Trophoblast cell (in vitro differentiated cells and primary cell): Measurements from ENCODE around the gene CFAP70.
A peak's percentile ranks its signal among the peaks of the same experiment; 100 is the strongest.

Source experiments
- DNase-seq, 2 donors: peaks; one replicate each; pipeline ENCODE4 v3.0.0-alpha.2; 2016
- H2AFZ ChIP-seq: 2 replicates; pipeline ENCODE4 v1.6.1; 2013; ENCODE audit warnings: low read length, moderate library complexity, mild to moderate bottlenecking; ENCODE audit not compliant: insufficient read depth, poor library complexity
- H2AK5ac ChIP-seq: 2 replicates; pipeline ENCODE4 v1.6.1; 2013; ENCODE audit warnings: mild to moderate bottlenecking, low read length
- H2BK120ac ChIP-seq: 2 replicates; pipeline ENCODE4 v1.6.1; 2013; ENCODE audit warnings: low read length, mild to moderate bottlenecking, moderate library complexity; ENCODE audit not compliant: insufficient read depth, poor library complexity
- H2BK12ac ChIP-seq: 2 replicates; pipeline ENCODE4 v1.6.1; 2013; ENCODE audit warnings: mild to moderate bottlenecking, low read length, moderate library complexity
- H2BK5ac ChIP-seq: 2 replicates; pipeline ENCODE4 v1.6.1; 2013; ENCODE audit warnings: low read length, low read depth, moderate library complexity, mild to moderate bottlenecking; ENCODE audit not compliant: poor library complexity
- H3K14ac ChIP-seq: 2 replicates; pipeline ENCODE4 v1.6.1; 2013; ENCODE audit warnings: mild to moderate bottlenecking, low read length
- H3K18ac ChIP-seq: 2 replicates; pipeline ENCODE4 v1.6.1; 2013; ENCODE audit warnings: mild to moderate bottlenecking, low read length
- H3K23ac ChIP-seq: 2 replicates; pipeline ENCODE4 v1.6.1; 2013; ENCODE audit warnings: low read length
- H3K27ac ChIP-seq: 2 replicates; pipeline ENCODE4 v1.5.1; 2013; ENCODE audit warnings: low read depth, mild to moderate bottlenecking, inconsistent platforms, low read length, moderate library complexity
- H3K27me3 ChIP-seq: 2 replicates; pipeline ENCODE4 v1.6.1; 2013; ENCODE audit warnings: inconsistent platforms, mild to moderate bottlenecking, low read length, moderate library complexity; ENCODE audit not compliant: insufficient read depth
- H3K36me3 ChIP-seq, 2 experiments: 1 replicate in 1 of 2; 2 replicates in 1 of 2; pipeline ENCODE4 v1.6.1; 2013; ENCODE audit warnings: low read length in 2 of 2, mild to moderate bottlenecking in 2 of 2, moderate library complexity in 1 of 2; ENCODE audit not compliant: insufficient read depth in 2 of 2, control insufficient read depth in 1 of 2
- H3K4ac ChIP-seq: 2 replicates; pipeline ENCODE4 v1.6.1; 2013; ENCODE audit warnings: low read depth, mild to moderate bottlenecking, low read length, moderate library complexity
- H3K4me1 ChIP-seq, 2 experiments: 1 replicate in 1 of 2; 2 replicates in 1 of 2; pipeline ENCODE4 v1.6.1; 2013; ENCODE audit warnings: low read length in 2 of 2, mild to moderate bottlenecking in 2 of 2, moderate library complexity in 1 of 2; ENCODE audit not compliant: insufficient read depth in 2 of 2, control insufficient read depth in 1 of 2
- H3K4me2 ChIP-seq: 2 replicates; pipeline ENCODE4 v1.6.1; 2013; ENCODE audit warnings: inconsistent platforms, mild to moderate bottlenecking, low read length, moderate library complexity
- H3K4me3 ChIP-seq: 2 replicates; pipeline ENCODE4 v1.5.1; 2013; ENCODE audit warnings: mild to moderate bottlenecking, low read depth, low read length, inconsistent platforms
- H3K79me1 ChIP-seq: one replicate; pipeline ENCODE4 v1.6.1; 2013; ENCODE audit warnings: low read length
- H3K79me2 ChIP-seq: 2 replicates; pipeline ENCODE4 v1.6.1; 2013; ENCODE audit warnings: low read length, mild to moderate bottlenecking; ENCODE audit not compliant: control insufficient read depth, insufficient read depth, poor library complexity
- H3K9ac ChIP-seq: 2 replicates; pipeline ENCODE4 v1.6.1; 2013; ENCODE audit warnings: mild to moderate bottlenecking, low read length
- H3K9me3 ChIP-seq: 2 replicates; pipeline ENCODE4 v1.6.1; 2013; ENCODE audit warnings: low read depth, mild to moderate bottlenecking, control low read depth, inconsistent platforms, low read length; ENCODE audit not compliant: insufficient read depth
- H4K12ac ChIP-seq: 2 replicates; pipeline ENCODE4 v1.6.1; 2013; ENCODE audit warnings: low read depth, mild to moderate bottlenecking, low read length, moderate library complexity
- H4K8ac ChIP-seq: 2 replicates; pipeline ENCODE4 v1.6.1; 2013; ENCODE audit warnings: low read depth, mild to moderate bottlenecking, low read length, moderate library complexity
- H4K91ac ChIP-seq: one replicate; pipeline ENCODE4 v1.6.1; 2013; ENCODE audit warnings: low read depth, mild to moderate bottlenecking, low read length, moderate library complexity
- WGBS: extraction: QIAGEN DNeasy Blood & Tissue Kit; methylation state at CpG from one replicate; pipeline ENCODE4 v1.1.7; 2013; ENCODE audit warnings: missing lambda C conversion rate; ENCODE audit not compliant: insufficient read length, insufficient coverage; ENCODE audit errors: extremely low coverage; 5-methylcytosine and 5-hydroxymethylcytosine counted together

Gene CFAP70

GRCh38 chr10:73246646-73247508 lies 111.8 kb downstream of the CFAP70 start, which contains the start of gene DNAJC9:
Gene DNAJC9 (minus strand): TSS chr10:73247255. CDS start chr10:73247189, 66 bp downstream.
- peak within 1 kb of the TSS; percentile 83 for H2BK120ac ChIP-seq
- H3K18ac ChIP-seq, result peak within 1 kb of the TSS; percentile 97
- peak within 1 kb of the TSS; percentile 51 for H3K4me2 ChIP-seq
- no peaks in the 10 kb centered on the region for H3K27me3 ChIP-seq
- peak within 1 kb of the TSS; percentile 87 for H4K91ac ChIP-seq
- H4K8ac ChIP-seq, result peak within 1 kb of the TSS; percentile 94
- no peak within 1 kb of the TSS for H3K23ac ChIP-seq
- H2BK12ac ChIP-seq, result no peak within 1 kb of the TSS
- H2AFZ ChIP-seq, result peak within 1 kb of the TSS; percentile 95
- peak within 1 kb of the TSS; percentile 90 for H3K9ac ChIP-seq
- H3K4ac ChIP-seq, result no peak within 1 kb of the TSS
- peaks cover 12 to 26% of the 10 kb centered on the region in 2 experiments for H3K36me3 ChIP-seq
- H3K4me3 ChIP-seq, result peak within 1 kb of the TSS; percentile 89
- no peaks in the 10 kb centered on the region for H3K9me3 ChIP-seq
- peaks cover 5% of the 10 kb centered on the region for H3K79me1 ChIP-seq
- WGBS, result no CpG with 5 or more reads among the region's 78 CpGs
- peak within 1 kb of the TSS; percentile 83 for H2BK5ac ChIP-seq
- peak within 1 kb of the TSS; percentile 85 for H2AK5ac ChIP-seq
- H3K4me1 ChIP-seq, result peaks cover 7% of the 10 kb centered on the region in 2 experiments
- H3K79me2 ChIP-seq, result peaks cover 9% of the 10 kb centered on the region
- peak within 1 kb of the TSS; percentile 95 for H4K12ac ChIP-seq
- peak; percentile 93 to 99 for DNase-seq
- peak within 1 kb of the TSS; percentile 43 for H3K14ac ChIP-seq
- peak within 1 kb of the TSS; percentile 97 for H3K27ac ChIP-seq

- Histone ChIP-seq H3K79me1 (peaks cover 5% of the 10 kb centered on the region), H3K4me3 (no peak overlapping the region), H2BK120ac (no peak overlapping the region), H3K14ac (no peak overlapping the region), H3K23ac (no peak overlapping the region), H4K91ac (no peak overlapping the region), H3K36me3 (peaks cover 12 to 26% of the 10 kb centered on the region in 2 experiments), H2AFZ (no peak overlapping the region), H3K9ac (peak overlapping the region; percentile 90), H3K27ac (peak overlapping the region; percentile 97), H2AK5ac (no peak overlapping the region), H3K4me1 (peaks cover 2% of the 10 kb centered on the region in 2 experiments), H3K4me2 (peak overlapping the region; percentile 51), H4K8ac (no peak overlapping the region), H3K4ac (no peak overlapping the region), H3K27me3 (no peaks in the 10 kb centered on the region), H4K12ac (no peak overlapping the region), H3K79me2 (peaks cover 4% of the 10 kb centered on the region), H2BK5ac (no peak overlapping the region), H3K18ac (no peak overlapping the region), H2BK12ac (no peak overlapping the region), H3K9me3 (no peaks in the 10 kb centered on the region)
- WGBS, result no CpG with 5 or more reads among the region's 8 CpGs
- DNase-seq, result no peak
These were observed 112.4 kb downstream of the CFAP70 start for GRCh38 chr10:73246322-73246645.

- peaks cover 4% of the 10 kb centered on the region for H3K79me2 ChIP-seq
- H2BK5ac ChIP-seq, result no peak overlapping the region
- peak overlapping the region; percentile 64 for H3K4me2 ChIP-seq
- peak overlapping the region; percentile 13 for H3K4ac ChIP-seq
- H3K4me3 ChIP-seq, result no peak overlapping the region
- H3K23ac ChIP-seq, result no peak overlapping the region
- no peak overlapping the region for H4K8ac ChIP-seq
- H3K36me3 ChIP-seq, result peaks cover 14 to 27% of the 10 kb centered on the region in 2 experiments
- no peak overlapping the region for H2BK12ac ChIP-seq
- no peak for DNase-seq
- H3K27me3 ChIP-seq, result no peaks in the 10 kb centered on the region
- no peak overlapping the region for H2BK120ac ChIP-seq
- H2AFZ ChIP-seq, result no peak overlapping the region
- H3K9ac ChIP-seq, result no peak overlapping the region
- no peak overlapping the region for H4K91ac ChIP-seq
- H4K12ac ChIP-seq, result no peak overlapping the region
- no peak overlapping the region for H2AK5ac ChIP-seq
- H3K4me1 ChIP-seq, result peaks cover 2% of the 10 kb centered on the region in 2 experiments
- H3K14ac ChIP-seq, result no peak overlapping the region
- H3K9me3 ChIP-seq, result no peaks in the 10 kb centered on the region
- H3K79me1 ChIP-seq, result peaks cover 5% of the 10 kb centered on the region
- H3K27ac ChIP-seq, result no peak overlapping the region
- H3K18ac ChIP-seq, result no peak overlapping the region
- WGBS, result no CpG with 5 or more reads among the region's 8 CpGs
These were observed 113.7 kb downstream of the CFAP70 start for GRCh38 chr10:73244866-73245477.

- Histone ChIP-seq H2BK120ac (no peak overlapping the region), H3K9ac (no peak overlapping the region), H4K91ac (no peak overlapping the region), H3K79me1 (no peaks in the 10 kb centered on the region), H3K23ac (no peak overlapping the region), H3K4me1 (peaks cover 0 to under 1% of the 10 kb centered on the region in 2 experiments), H2AFZ (no peak overlapping the region), H3K9me3 (no peaks in the 10 kb centered on the region), H2AK5ac (no peak overlapping the region), H3K79me2 (peaks cover 2% of the 10 kb centered on the region), H3K14ac (no peak overlapping the region), H2BK5ac (no peak overlapping the region), H4K8ac (no peak overlapping the region), H3K4ac (no peak overlapping the region), H3K4me2 (no peak overlapping the region), H3K27ac (no peak overlapping the region), H3K27me3 (no peaks in the 10 kb centered on the region), H2BK12ac (no peak overlapping the region), H3K36me3 (peaks cover 21 to 46% of the 10 kb centered on the region in 2 experiments), H3K4me3 (no peak overlapping the region), H3K18ac (no peak overlapping the region), H4K12ac (no peak overlapping the region)
- WGBS, result no CpG with 5 or more reads among the region's 2 CpGs
- no peak for DNase-seq
These were observed 118.8 kb downstream of the CFAP70 start for GRCh38 chr10:73239908-73240307.
